IMR-90 (cell line): ENCODE measurements around the gene HOXD8. TPM values are rescaled to one million over a fixed set of nuclear protein-coding genes. Genes with fewer than 3 reads are reported as not detected.

Experiments
- ATAC-seq: fragments of 200-7000 bp; cut with Tn5 transposase; 2 replicates; pipeline ENCODE4 v1.9.1; 2020; ENCODE audit warnings: low read depth, mild to moderate bottlenecking, moderate library complexity
- BruUV-seq: library from RNA; stranded (reverse); fragments of 400-500 nt; replicated peaks from 2 replicates; lab custom pipeline; 2021; lab: Mats Ljungman, UMichigan
- CTCF ChIA-PET: fragments of 300-600 bp; formaldehyde crosslinking; extraction: SDS; loops from one replicate; lab custom pipeline; 2021; ENCODE audit warnings: antibody characterized with exemption; lab: Yijun Ruan, JAX
- POLR2A ChIA-PET: fragments of 300-600 bp; sonication (Branson Sonifier 250); formaldehyde crosslinking; loops from one replicate; lab custom pipeline; 2022; ENCODE audit warnings: antibody characterized with exemption; ENCODE audit not compliant: unreplicated experiment; lab: Charles Lee
- DNase-seq: peaks from one replicate; pipeline ENCODE4 v3.0.0; 2013
- H2AFZ ChIP-seq: replicated peaks from 2 replicates; pipeline ENCODE3; 2013; ENCODE audit warnings: low read length, mild to moderate bottlenecking; ENCODE audit not compliant: poor library complexity
- H2AK5ac ChIP-seq: 2 replicates; pipeline ENCODE4 v1.6.1; 2013; ENCODE audit warnings: low read depth, low read length, inconsistent platforms
- H2AK9ac ChIP-seq: replicated peaks from 2 replicates; pipeline ENCODE3; 2013; ENCODE audit warnings: mild to moderate bottlenecking, low read depth, low read length, moderate library complexity; ENCODE audit not compliant: poor library complexity
- H2BK120ac ChIP-seq: 2 replicates; pipeline ENCODE4 v1.6.1; 2013; ENCODE audit warnings: low read depth, low read length, inconsistent platforms
- H2BK15ac ChIP-seq: 3 replicates; pipeline ENCODE4 v1.6.1; 2013; ENCODE audit warnings: low read depth, low read length, inconsistent platforms
- H2BK20ac ChIP-seq: 2 replicates; pipeline ENCODE4 v1.6.1; 2013; ENCODE audit warnings: low read depth, mild to moderate bottlenecking, inconsistent platforms, low read length, moderate library complexity
- H2BK5ac ChIP-seq: 2 replicates; pipeline ENCODE4 v1.6.1; 2013; ENCODE audit warnings: mild to moderate bottlenecking, low read depth, low read length, inconsistent platforms; ENCODE audit not compliant: poor library complexity, severe bottlenecking
- H3K14ac ChIP-seq: replicated peaks from 2 replicates; pipeline ENCODE4 v1.6.1; 2013; ENCODE audit warnings: low read depth, low read length, inconsistent platforms
- H3K18ac ChIP-seq: 2 replicates; pipeline ENCODE4 v1.6.1; 2013; ENCODE audit warnings: low read depth, low read length, control low read depth
- H3K23ac ChIP-seq: 2 replicates; pipeline ENCODE4 v1.6.1; 2013; ENCODE audit warnings: low read depth, low read length, inconsistent platforms
- H3K27ac ChIP-seq: 2 replicates; pipeline ENCODE4 v1.5.1; 2013; ENCODE audit warnings: mild to moderate bottlenecking, control low read depth, low read length; ENCODE audit not compliant: insufficient read depth
- H3K27me3 ChIP-seq: 2 replicates; pipeline ENCODE4 v1.6.1; 2013; ENCODE audit warnings: low read length; ENCODE audit not compliant: control insufficient read depth, insufficient read depth
- H3K36me3 ChIP-seq: 2 replicates; pipeline ENCODE4 v1.6.1; 2013; ENCODE audit warnings: low read length, mixed read lengths; ENCODE audit not compliant: control insufficient read depth, insufficient read depth
- H3K4ac ChIP-seq: 2 replicates; pipeline ENCODE4 v1.6.1; 2013; ENCODE audit warnings: low read depth, low read length, inconsistent platforms
- H3K4me1 ChIP-seq: 2 replicates; pipeline ENCODE4 v1.6.1; 2013; ENCODE audit warnings: low read length, mixed read lengths; ENCODE audit not compliant: control insufficient read depth, insufficient read depth
- H3K4me2 ChIP-seq: 2 replicates; pipeline ENCODE4 v1.6.1; 2013; ENCODE audit warnings: low read depth, mild to moderate bottlenecking, control low read depth, low read length, moderate library complexity
- H3K4me3 ChIP-seq: 2 replicates; pipeline ENCODE4 v1.5.1; 2013; ENCODE audit warnings: low read depth, mild to moderate bottlenecking, control low read depth, low read length, moderate library complexity; ENCODE audit not compliant: insufficient read depth
- H3K56ac ChIP-seq: 2 replicates; pipeline ENCODE4 v1.6.1; 2013; ENCODE audit warnings: low read length, inconsistent platforms; ENCODE audit not compliant: insufficient read depth; ENCODE audit errors: extremely low read depth
- H3K79me1 ChIP-seq, 2 experiments: 2 replicates each; pipeline ENCODE4 v1.6.1; 2013; ENCODE audit warnings: low read length in 2 of 2, inconsistent platforms in 1 of 2, low read depth in 1 of 2
- H3K9ac ChIP-seq: 2 replicates; pipeline ENCODE4 v1.6.1; 2013; ENCODE audit warnings: low read depth, low read length, control low read depth
- H3K9me1 ChIP-seq: 2 replicates; pipeline ENCODE4 v1.6.1; 2013; ENCODE audit warnings: low read length, inconsistent platforms; ENCODE audit not compliant: insufficient read depth
- H3K9me3 ChIP-seq: 2 replicates; pipeline ENCODE4 v1.6.1; 2013; ENCODE audit warnings: low read length; ENCODE audit not compliant: control insufficient read depth, insufficient read depth
- H4K20me1 ChIP-seq: 2 replicates; pipeline ENCODE4 v1.6.1; 2013; ENCODE audit warnings: low read length, inconsistent platforms; ENCODE audit not compliant: insufficient read depth
- H4K5ac ChIP-seq: 2 replicates; pipeline ENCODE4 v1.6.1; 2013; ENCODE audit warnings: mild to moderate bottlenecking, low read depth, low read length, control low read depth
- H4K8ac ChIP-seq, 2 experiments: 2 replicates each; pipeline ENCODE4 v1.6.1; 2013; ENCODE audit warnings: low read depth in 2 of 2, low read length in 2 of 2, control low read depth in 1 of 2, inconsistent platforms in 1 of 2
- H4K91ac ChIP-seq: 2 replicates; pipeline ENCODE4 v1.6.1; 2013; ENCODE audit warnings: low read depth, low read length, inconsistent platforms; ENCODE audit not compliant: insufficient read depth
- RAD21 ChIP-seq: IDR thresholded peaks from 2 replicates; pipeline ENCODE4 v1.6.1; 2012; ENCODE audit warnings: low read length, improper control_type of control experiment
- WGBS, 2 experiments: methylation state at CpG; one replicate each; pipeline versions ENCODE4 v1.1.5 to v1.1.7; 2013; ENCODE audit warnings: missing lambda C conversion rate in 2 of 2; ENCODE audit not compliant: insufficient read length in 1 of 2; ENCODE audit errors: extremely low coverage in 2 of 2; 5-methylcytosine and 5-hydroxymethylcytosine counted together
- dilution Hi-C: fragments of 300-500 bp; cut with HindIII; formaldehyde crosslinking; loops from one replicate; pipeline ENCODE4 v1.14.3; 2018; ENCODE audit warnings: low sequenced_read_pairs; ENCODE audit not compliant: unreplicated experiment
- in situ Hi-C: fragments of 300-500 bp; cut with MboI; formaldehyde crosslinking; loops from 3 replicates; pipeline ENCODE4 v1.14.3; 2019; ENCODE audit warnings: low sequenced_read_pairs, inconsistent platforms, mixed read lengths
- intact Hi-C: fragments of 100-400 bp; cut with micrococcal nuclease; formaldehyde crosslinking; loops from 2 replicates; pipeline ENCODE4 v1.10.0; 2022
- polyA plus RNA-seq, 3 experiments: library from polyadenylated mRNA; depleted of rRNA; stranded (reverse); fragments of >200 nt; gene quantifications; 2 replicates each; pipeline ENCODE4 v1.2.3, GENCODE V29; 2012; ENCODE audit warnings: low replicate concordance in 1 of 3
- total RNA-seq: library from RNA; depleted of rRNA; stranded (reverse); fragments of >200 nt; gene quantifications from 2 replicates; pipeline ENCODE4 v1.2.3, GENCODE V29; 2012
- TF ChIP-seq, protein P1 (sequence below): fragments of 150-350 bp; IDR thresholded peaks from 2 replicates; pipeline ENCODE4 v1.6.1; 2017; ENCODE audit warnings: mild to moderate bottlenecking, antibody characterized with exemption, low read length, low read depth

The HOXD8 gene
- total and polyA plus RNA-seq, 2 of the 4 experiments (the other 2 are of a cell fraction): not detected

DNA sequence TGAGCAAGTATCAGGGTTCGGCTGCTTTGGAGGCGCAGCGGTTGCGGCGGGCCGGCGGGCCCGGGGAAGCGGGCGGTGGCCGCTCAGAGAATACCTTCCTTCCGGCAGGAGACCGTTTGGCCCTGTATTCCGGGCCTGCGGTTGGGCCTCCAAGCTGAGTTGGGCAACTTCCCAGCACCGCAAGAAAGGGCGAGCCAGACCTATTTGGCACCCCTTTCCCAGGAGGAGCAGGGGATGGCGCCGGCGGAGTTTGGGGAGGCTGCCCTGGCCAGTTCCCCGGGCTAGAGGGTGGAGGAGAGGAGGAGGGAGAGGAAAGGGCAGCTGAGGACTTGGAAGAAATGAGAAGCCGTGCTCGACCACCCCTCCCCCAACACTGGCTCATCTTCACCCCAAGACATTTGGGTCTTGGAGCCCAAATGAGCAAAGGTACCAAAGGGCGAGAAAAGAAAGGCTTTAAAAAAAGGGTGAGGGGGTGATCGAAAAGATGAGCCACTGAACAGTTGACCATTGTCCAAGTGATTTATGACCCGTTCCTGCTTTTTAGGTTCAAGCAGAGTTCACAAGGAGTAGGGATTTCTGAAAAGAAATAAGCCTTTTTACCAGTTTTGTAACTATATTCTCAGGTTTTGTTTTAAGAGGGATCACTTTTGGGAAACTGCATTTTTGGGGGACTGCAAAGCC, 36.0 kb downstream of the HOXD8 start:
- no peaks in the 10 kb centered on the region for H3K36me3 ChIP-seq
- no peak overlapping the region for H3K4me2 ChIP-seq
- dilution Hi-C loops (no loop called here), intact Hi-C loops (no loop called here), in situ Hi-C loops (no loop called here)
- H3K4me1 ChIP-seq: no peaks in the 10 kb centered on the region
- no peak overlapping the region for H4K91ac ChIP-seq
- H3K23ac ChIP-seq: no peak overlapping the region
- H3K18ac ChIP-seq: no peak overlapping the region
- H3K56ac ChIP-seq: no peak overlapping the region
- H3K79me1 ChIP-seq: no peaks in the 10 kb centered on the region
- peaks cover 64% of the 10 kb centered on the region for H3K27me3 ChIP-seq
- peaks cover 10% of the 10 kb centered on the region for H3K9me3 ChIP-seq
- H3K27ac ChIP-seq: no peak overlapping the region
- no peaks in the 10 kb centered on the region for H4K20me1 ChIP-seq
- H3K9ac ChIP-seq: no peak overlapping the region
- POLR2A ChIA-PET: no interaction called here
- H2BK5ac ChIP-seq: no peak overlapping the region
- H3K14ac ChIP-seq: no peak overlapping the region
- H2BK120ac ChIP-seq: no peak overlapping the region
- DNase-seq (no peak), ATAC-seq (no peak)
- no peak overlapping the region for H2BK20ac ChIP-seq
- H3K9me1 ChIP-seq: no peaks in the 10 kb centered on the region
- BruUV-seq: no TSS peak
- no peak overlapping the region for H3K4me3 ChIP-seq
- no peak overlapping the region for H2AFZ ChIP-seq
- WGBS, 2 experiments: 0% methylated on average over 3 of the region's 26 CpGs; no CpG with 5 or more reads in 1 of the 2 experiments
- H4K5ac ChIP-seq: no peak overlapping the region
- no peak overlapping the region for H4K8ac ChIP-seq
- no peak overlapping the region for H2AK5ac ChIP-seq
- no peak overlapping the region for H2BK15ac ChIP-seq
- CTCF ChIA-PET: no interaction called here
- H2AK9ac ChIP-seq: no peak overlapping the region
- no peak overlapping the region for H3K4ac ChIP-seq
- no peak for TF ChIP-seq RAD21
- TF ChIP-seq, protein P1, sequence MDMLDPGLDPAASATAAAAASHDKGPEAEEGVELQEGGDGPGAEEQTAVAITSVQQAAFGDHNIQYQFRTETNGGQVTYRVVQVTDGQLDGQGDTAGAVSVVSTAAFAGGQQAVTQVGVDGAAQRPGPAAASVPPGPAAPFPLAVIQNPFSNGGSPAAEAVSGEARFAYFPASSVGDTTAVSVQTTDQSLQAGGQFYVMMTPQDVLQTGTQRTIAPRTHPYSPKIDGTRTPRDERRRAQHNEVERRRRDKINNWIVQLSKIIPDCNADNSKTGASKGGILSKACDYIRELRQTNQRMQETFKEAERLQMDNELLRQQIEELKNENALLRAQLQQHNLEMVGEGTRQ: no peak
